NOMO-1 treated with DMSO at 0.1 percent for 48 hours (cell line): ENCODE results near the gene CLOCK.
A peak's percentile ranks its signal among the peaks of the same experiment; 100 is the strongest.
"Not testable (repeated sequence)": the region's sequence is repeated elsewhere in the genome, so short reads cannot be mapped to it uniquely, and the experiment has no call there.

ENCODE experiments used
- DNase-seq: peaks from one replicate; lab custom pipeline; 2025; ENCODE audit not compliant: unreplicated experiment; lab: John Stamatoyannopoulos, UW

Gene CLOCK, protein sequence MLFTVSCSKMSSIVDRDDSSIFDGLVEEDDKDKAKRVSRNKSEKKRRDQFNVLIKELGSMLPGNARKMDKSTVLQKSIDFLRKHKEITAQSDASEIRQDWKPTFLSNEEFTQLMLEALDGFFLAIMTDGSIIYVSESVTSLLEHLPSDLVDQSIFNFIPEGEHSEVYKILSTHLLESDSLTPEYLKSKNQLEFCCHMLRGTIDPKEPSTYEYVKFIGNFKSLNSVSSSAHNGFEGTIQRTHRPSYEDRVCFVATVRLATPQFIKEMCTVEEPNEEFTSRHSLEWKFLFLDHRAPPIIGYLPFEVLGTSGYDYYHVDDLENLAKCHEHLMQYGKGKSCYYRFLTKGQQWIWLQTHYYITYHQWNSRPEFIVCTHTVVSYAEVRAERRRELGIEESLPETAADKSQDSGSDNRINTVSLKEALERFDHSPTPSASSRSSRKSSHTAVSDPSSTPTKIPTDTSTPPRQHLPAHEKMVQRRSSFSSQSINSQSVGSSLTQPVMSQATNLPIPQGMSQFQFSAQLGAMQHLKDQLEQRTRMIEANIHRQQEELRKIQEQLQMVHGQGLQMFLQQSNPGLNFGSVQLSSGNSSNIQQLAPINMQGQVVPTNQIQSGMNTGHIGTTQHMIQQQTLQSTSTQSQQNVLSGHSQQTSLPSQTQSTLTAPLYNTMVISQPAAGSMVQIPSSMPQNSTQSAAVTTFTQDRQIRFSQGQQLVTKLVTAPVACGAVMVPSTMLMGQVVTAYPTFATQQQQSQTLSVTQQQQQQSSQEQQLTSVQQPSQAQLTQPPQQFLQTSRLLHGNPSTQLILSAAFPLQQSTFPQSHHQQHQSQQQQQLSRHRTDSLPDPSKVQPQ

DNA sequence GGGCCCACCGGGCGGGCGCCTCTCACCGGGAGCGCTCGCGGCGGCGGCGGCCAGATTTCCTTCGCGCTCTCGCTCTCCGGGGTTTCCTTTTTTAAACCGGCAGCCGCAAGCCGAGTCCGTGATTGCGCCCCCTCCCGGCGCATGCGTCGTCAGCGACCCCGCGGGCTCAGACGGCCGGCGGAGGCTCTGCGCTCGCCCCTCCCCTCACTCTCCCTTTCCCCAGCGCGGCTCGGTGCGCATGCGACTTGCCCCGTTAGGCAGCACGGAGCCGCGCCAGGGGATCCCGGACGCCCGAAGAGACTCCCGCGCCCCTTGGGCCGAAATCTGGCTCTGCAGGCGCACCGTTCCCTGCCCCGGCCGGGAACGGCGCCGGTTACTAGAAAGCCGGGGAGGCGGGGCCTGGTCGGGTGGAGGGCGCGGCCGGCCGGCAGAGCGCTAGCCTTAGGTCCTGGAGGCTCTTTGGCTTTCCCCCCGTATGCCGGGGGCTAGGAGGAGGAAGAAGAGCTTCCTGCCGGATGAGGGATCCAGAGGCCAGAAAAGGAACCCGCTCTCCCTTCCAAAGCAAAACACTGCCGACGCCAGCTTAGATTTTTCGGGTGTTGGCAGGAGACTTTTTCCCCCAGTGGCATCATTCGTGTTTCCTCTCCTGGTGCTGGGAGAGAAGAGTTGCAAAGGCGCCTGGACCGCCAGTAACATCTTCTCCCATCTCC lies at the start of gene CLOCK:
TSS of gene CLOCK (minus strand) at position 154 of the 710 bp plus-strand sequence. CDS start 64,124 bp downstream, outside the sequence.
- DNase-seq: peak; percentile 72

DNA sequence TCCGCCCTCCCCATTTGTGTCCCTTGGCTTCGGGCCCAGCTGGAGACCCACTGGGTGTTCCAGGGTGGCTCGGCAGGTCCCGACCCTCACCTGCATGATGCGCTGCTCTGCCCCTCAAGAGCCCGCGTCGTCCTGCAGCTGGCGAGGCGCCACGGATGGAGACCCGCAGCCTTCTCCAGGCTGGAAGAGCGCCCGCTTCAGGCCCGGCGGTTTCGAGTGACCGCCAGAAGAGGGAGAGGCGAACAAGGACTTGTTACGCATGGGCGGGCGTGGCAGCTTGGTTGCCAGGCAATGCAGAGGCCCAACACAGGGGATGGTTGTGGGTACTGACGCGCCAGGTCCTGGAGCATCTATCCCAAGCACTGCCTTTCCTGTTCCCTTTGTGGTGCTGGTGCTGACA lies 45.3 kb upstream of the CLOCK start, which contains the start of gene PDCL2:
TSS of gene PDCL2 (minus strand) at position 232 of the 400 bp plus-strand sequence. CDS start at position 96, 136 bp downstream.
- no peak for DNase-seq

DNA sequence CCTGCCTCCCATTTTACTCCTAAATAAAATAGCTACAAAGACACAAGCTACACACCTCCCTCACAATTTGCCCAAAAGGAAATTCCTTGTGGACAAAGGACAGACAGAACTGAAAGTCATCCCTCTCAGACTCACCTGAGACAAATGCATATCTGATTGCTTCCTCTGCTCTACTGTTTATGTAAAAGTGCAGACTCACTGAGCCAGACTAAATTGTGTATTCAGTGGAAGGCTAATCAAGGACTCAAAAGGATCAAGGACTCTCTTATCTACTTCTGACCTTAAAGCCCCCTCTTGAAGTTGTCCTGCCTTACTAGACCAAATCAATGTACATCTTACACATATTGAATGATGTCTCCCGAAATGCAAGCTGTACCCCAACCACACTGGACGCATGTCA lies 41.5 kb upstream of the CLOCK start:
- no peak for DNase-seq

DNA sequence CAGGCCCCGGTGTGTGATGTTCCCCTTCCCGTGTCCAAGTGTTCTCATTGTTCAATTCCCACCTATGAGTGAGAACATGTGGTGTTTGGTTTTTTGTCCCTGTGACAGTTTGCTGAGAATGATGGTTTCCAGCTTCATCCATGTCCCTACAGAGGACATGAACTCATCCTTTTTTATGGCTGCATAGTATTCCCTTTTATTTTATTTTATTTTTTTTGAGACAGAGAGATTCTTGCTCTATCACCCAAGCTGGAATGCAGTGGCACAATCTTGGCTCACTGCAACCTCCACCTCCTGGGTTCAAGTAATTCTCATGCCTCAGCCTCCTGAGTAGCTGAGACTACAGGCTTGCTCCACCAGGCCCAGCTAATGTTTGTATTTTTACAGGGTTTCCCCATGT lies 36.1 kb upstream of the CLOCK start:
- DNase-seq: not testable (repeated sequence)

DNA sequence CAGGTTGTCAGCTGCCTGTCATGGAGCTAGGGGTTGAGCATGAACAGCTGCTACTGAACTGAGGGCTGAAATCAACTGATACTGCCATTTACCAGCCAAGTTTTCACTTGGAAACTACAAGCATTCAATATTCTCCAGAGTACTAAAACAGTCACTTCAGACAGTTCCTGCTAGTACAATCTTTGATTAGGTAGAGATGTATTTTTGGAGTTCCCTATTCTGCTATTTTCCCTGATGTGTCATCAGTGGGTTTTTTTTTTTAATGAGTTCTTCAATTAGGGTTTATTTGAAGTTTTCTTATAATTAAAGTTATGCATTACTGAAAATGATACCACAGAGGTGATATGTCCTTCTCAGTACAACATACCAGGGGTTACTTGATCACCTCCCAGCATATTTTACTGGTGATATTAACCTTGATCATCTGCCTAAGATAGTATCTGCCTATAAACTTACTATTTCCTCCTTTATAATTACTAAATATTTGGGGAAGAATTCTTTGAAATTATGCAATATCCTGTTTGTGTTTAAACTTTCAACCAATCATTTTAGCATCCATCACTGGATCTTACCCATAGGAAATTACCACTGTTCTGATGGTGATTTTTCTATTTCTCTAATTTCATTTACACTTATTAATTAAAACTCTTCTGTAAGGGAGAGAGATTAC lies 31.8 kb upstream of the CLOCK start:
- peak; percentile 50 for DNase-seq

DNA sequence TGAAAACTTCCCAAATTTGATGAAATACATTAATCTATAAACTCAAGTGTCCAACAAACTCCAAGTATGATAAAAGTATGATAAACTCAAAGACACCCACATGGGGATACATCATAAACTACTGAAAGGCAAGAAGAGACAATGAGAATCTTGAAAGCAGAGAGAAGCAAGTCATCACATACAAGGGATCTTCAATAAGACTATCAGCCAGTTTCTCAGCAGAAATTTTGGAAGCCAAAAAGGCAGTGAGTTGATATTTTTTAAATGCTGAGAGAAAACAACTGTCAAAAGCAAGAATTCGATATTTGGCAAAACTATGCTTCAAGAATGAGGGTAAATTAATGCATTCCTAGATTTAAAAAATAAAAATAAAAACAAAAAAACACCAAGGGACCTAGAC lies 28.8 kb upstream of the CLOCK start:
- DNase-seq: no peak

DNA sequence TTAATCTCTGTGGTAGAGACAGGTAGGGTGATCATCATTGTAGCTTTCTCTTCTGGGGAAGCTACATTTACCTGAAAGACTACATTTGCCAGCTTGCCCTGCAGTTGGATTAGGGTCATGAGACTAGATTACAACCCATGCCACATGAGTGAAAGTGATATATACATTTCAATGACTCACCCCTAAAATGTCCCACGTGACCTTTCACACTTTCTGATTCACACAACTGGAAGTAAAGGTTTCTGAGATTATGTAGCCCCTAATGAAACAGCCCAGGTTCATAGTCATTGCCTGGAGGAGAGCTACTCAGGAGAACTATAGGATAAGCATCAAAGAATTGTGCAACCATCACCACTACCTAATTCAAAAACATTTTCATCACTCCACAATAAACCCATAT lies 27.5 kb upstream of the CLOCK start:
- no peak for DNase-seq

DNA sequence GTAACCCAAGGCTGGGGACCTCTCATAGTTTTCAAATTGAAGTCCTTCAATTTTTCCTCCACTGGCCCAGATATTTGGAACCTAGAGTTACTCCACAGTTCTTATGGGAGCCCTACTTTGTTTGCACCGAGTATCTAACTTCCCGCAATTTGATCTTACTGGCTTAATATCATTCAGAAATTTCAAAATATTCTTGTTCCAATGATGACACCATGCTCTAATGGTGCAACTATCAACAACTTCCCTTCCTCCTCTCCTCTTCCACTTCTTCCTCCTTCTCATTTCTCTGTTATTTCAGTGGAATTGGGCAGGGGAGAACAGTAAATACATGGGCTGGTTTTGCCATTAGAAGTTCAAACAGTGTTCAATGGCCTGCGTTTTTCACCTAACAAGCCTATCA lies 25.1 kb upstream of the CLOCK start:
- no peak for DNase-seq

DNA sequence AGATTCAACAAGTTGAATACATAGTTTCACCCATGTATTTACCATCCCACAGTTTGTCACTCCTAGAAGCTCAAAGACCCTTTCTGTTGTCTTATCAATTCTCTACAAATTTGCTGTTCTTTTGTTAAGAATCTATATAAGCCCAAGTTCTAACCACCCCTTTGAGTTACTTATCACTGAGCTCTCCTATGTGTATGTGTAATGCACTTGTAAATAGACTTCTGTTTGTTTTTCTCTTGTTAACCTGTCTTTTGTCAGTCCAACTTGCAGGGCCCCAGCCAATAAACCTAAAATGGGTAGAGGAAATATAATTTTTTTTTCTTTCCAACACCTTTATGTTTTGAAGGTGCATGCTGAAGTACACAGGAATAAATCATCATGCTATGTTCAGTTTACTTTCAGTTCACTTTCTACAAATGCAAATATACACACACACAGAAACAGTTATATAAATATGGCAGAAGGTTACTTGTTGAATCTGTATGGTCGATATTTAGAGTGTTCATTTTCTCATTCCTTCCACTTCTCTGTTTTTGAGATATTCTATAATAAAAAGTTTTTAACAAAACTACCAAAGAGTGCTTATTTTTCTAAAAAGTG lies 22.3 kb upstream of the CLOCK start:
- no peak for DNase-seq

DNA sequence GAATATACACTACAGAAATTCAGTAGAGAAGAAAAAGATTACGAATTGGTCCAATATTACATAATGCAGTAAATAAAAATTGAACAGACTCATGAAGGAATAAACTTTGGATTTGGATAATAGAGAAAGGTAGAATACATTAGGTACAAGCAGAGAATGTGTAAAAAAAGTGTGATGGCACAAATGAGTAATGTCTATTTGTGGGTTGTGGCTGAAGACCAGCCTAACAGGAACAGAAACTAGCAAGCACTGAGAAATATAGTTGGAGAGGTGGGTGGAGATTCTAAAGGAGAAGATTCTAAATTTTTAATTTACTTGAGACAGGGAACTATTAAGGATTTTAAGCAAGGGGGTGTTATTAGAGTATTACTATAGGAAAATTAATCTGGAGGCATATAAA lies 15.2 kb upstream of the CLOCK start:
- DNase-seq: peak; percentile 91

DNA sequence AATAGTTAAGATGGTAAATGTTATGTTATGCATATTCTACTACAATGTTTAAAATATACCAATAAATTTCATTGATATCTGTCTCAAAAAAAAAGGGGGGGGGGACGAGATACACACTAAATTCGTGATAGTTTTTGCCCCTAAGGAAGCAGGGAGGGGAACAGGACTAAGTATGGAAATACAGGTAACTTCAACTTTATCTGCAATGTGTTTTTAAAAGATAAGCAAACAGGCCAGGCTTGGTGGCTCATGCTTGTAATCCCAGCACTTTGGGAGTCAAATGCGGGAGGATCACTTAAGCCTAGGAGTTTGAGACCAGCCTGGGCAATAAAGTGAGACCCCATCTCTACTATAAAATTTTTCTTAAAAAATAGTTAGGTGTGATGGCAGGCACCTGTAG lies 13.4 kb upstream of the CLOCK start:
- DNase-seq: no peak

DNA sequence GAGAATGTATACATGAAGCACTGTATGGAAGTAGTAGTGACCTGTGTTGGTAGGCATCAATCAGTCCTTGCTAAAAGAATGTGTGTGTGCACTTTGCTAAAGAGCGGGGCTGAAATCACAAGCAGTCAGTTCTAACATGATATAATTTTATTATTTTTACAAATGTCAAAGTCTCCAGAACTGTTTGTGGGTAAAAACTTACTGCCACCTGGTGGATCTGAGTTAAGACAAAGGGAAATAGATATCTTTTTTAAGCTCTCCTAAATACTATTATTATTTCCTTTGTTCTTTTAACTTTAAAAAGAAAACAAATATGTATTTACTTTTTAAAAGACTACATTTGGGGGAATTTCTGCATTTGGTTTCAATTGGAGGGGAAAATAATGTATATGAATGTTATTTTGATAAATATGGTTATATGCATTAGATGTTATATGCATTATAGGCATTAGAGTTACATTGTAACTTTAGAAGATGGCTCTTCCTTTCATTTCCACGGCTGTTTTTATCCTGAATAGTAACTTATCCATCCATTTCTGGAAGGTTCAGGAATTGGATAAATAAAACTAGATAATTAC lies 7.8 kb upstream of the CLOCK start:
- peak; percentile 45 for DNase-seq

DNA sequence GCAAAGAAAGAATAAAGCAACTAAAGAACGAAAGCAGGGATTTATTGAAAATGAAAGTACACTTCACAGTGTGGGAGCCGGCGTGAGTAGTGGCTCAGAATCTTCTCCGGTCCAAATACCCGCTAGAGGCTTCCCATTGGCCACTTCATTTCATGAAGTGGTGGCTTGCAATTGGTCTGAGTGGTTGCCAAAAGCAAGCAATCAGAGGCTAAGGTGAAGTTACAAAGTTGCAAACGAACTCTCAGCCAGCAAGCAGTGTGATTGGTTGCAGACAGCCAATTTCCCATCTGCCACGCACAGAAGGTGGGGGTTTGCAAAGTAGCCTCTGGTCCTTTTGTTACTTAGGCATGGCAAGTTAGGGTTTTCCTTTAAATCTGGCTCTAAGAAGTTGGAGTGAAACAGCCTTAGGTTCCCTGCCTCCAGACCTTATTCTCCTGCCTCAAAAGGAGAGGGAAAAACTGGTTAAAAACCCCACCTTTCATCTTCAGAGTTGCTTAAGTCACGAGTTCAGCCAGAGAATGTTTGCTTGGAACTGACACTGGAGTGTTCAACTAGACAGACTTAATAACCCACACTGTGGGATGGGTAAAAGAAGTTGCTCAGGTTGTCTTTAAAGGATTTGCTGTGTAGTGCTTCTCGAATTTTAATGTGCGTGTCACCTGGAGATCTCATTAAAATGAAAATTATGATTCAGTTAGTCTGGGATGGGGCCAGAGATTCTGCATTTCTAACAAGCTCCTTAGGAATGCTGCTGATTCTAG lies 6.9 kb upstream of the CLOCK start:
- peak; percentile 34 for DNase-seq

DNA sequence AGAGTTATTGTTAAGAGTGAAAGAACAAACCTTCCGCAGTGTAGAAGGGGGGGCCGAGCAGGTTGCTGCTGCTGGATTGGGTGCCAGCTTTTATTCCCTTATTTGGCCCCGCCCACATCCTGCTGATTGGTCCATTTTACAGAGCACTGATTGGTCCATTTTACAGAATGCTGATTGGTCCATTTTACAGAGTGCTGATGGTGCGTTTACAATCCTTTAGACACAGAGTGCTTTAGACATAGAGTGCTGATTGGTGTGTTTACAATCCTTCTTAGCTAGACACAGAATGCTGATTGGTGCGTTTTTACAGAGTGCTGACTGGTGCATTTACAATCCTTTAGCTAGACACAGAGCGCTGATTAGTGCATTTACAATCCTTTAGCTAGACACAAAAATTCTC lies 5.3 kb upstream of the CLOCK start:
- DNase-seq: not testable (repeated sequence)

DNA sequence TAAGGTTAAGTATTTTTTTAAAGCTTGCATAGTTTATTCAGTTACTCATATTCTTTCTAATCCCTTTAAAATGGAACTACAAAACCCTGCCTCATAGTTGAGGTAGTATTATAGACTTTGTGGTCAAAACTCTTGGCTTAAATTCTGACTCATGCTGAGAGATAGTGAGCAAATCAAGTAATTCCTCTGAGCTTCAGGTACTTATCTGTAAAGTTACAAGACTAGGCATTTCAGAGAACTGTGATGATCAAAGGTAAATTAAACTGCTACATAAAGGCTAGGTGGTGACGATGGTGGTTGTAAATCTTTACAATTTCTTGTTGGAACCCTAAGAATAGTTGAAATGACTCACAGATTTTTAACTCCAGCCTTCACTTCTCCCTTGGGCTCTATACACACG lies 3.2 kb upstream of the CLOCK start:
- DNase-seq: peak; percentile 3

DNA sequence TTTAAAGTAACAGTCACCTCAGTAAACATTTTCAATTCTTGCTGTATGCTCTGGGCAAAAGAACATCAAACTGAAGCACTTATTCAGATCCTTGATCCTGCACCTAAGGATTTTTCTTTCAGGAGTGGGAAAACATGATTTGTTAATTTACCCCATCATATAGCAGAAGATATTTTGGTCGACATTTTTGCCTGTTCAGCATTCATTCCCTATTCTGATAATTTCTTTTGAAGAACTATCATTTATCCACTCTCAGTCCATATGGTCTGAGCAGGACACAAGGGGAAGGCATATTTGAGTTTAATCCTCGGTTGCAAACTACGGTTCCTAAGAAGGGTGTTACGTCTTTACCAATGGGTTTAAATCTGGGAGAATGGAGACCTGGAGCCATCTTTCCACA lies 1.2 kb upstream of the CLOCK start:
- no peak for DNase-seq

DNA sequence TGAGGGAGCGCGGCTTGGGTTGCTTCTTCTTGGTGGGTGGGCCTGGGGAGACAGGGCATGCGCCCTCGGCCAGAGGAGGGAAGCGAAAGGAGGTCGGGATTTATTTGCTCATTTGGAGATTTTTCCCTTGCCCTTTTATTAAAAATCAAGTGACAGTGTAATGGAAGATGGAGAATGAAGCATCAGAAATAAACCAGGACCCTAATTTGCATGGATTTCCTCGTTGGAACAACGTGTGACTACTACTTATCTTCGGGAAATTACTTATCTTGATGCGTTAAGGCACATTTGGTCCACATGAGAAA lies 709 bp upstream of the CLOCK start:
- no peak for DNase-seq

DNA sequence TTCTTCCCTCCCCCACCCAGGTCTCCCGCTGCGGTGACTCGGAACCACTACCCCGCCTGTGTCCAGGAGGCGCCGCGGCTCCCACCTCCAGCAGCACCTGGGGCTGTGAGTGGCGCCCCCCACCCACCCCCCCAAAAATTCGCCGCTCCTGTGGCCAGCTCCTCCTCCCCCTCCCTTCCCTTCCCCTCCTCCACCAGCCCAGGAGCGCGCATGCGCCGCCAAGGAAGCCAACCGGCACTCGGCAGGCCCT lies 278 bp downstream of the CLOCK start:
- DNase-seq: no peak

DNA sequence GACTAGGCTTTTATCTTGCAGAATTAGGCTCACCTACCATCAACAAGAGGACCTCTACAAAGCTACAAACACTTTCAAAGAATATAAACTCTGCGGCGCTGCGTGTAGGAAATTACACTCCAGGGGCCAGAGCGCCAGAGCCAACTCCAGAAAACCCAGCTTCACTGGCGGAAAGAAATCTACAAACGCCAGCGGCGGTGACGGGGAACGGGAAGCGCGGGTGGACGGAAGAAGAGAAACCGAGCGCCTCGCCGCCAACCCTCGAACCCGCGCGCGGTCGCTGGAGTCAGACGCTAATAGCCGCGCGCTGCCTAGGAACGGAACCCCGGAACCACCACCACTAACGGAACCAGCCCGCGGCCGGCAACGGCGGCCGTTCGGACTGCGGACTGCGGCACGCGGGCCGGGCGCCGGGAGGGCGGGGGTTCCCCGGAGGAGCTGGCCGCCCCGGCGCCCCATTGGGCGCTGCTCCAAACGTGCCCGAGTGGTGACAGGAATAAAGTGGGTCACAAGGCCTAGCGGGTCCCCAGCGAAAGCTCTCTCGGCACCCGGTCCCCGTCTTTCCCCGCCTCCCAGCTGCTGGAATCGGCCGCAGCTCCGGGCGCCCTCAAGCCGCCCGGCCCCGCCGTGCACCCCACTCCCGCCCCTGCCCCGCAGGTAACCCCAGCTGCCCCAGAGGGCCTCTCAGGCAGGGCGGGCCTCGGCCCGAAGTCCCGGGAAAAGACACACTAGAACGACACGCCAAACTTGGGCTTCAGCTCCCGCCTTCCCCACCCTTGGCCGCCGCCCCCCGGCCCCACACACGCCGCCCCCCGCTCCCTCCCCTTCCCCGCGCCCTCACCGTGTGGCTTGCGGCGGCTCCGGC lies 836 bp downstream of the CLOCK start:
- peak; percentile 47 for DNase-seq
